Activated CD8-positive, alpha-beta T cell treated with anti-CD3 and anti-CD28 coated beads, Interleukin-2, amount 10 ng/mL, durations not matched to agents 7 days and 5 days (primary cell): ENCODE results near the gene TCF23. TPM values are rescaled to one million over a fixed set of nuclear protein-coding genes. Genes with fewer than 3 reads are reported as not detected.

ENCODE experiments used
- ATAC-seq: fragments of 150-1000 bp; cut with Tn5 transposase; one replicate; pipeline ENCODE4 v1.10.0; 2021; ENCODE audit warnings: moderate library complexity
- CTCF ChIA-PET: fragments of 350-600 bp; sonication (Branson Sonifier 250); formaldehyde crosslinking; loops from one replicate; lab custom pipeline; 2021; ENCODE audit warnings: antibody characterized with exemption; lab: Charles Lee
- POLR2A ChIA-PET: fragments of 350-600 bp; sonication (Branson Sonifier 250); formaldehyde crosslinking; loops from one replicate; lab custom pipeline; 2021; ENCODE audit warnings: antibody characterized with exemption; lab: Charles Lee
- DNase-seq: peaks from one replicate; pipeline ENCODE4 v3.0.0-alpha.2; 2020
- H3K27ac Mint-ChIP-seq: one replicate; pipeline ENCODE4 v1.8.0; 2021; ENCODE audit warnings: mild to moderate bottlenecking, mixed read lengths
- H3K27me3 Mint-ChIP-seq: one replicate; pipeline ENCODE4 v1.8.0; 2021; ENCODE audit warnings: low read depth, mixed read lengths
- H3K36me3 Mint-ChIP-seq: one replicate; pipeline ENCODE4 v1.8.0; 2021; ENCODE audit warnings: low read depth, mixed read lengths
- H3K4me1 Mint-ChIP-seq: one replicate; pipeline ENCODE4 v1.8.0; 2021; ENCODE audit warnings: low read depth, mixed read lengths
- H3K4me3 Mint-ChIP-seq: one replicate; pipeline ENCODE4 v1.8.0; 2021; ENCODE audit warnings: mild to moderate bottlenecking, mixed read lengths
- H3K9me3 Mint-ChIP-seq: one replicate; pipeline ENCODE4 v1.8.0; 2022; ENCODE audit warnings: mixed read lengths; ENCODE audit not compliant: insufficient read depth
- total RNA-seq, 2 experiments: library from RNA; stranded (reverse); gene quantifications; one replicate each; pipeline ENCODE4 v1.2.3, GENCODE V29; 2021

The TCF23 gene
- total RNA-seq, 2 experiments from 2014 or later, result not detected

- peaks cover 29% of the 10 kb centered on the region for H3K4me1 Mint-ChIP-seq
- DNase-seq, result no peak
- H3K36me3 Mint-ChIP-seq, result peaks cover 42% of the 10 kb centered on the region
- no peak for ATAC-seq
- H3K4me3 Mint-ChIP-seq, result no peak overlapping the region
- H3K27ac Mint-ChIP-seq, result no peak overlapping the region
- H3K27me3 Mint-ChIP-seq, result no peaks in the 10 kb centered on the region
- ChIA-PET CTCF (interaction anchor here (1.3 kb wide), 1 partner anchor 148 kb away, joined by 4 read pairs; no protein-coding TSS in a partner anchor), POLR2A (interaction anchor here (3.9 kb wide), 1 partner anchor 8 kb away, joined by 31 read pairs; the partner anchor contains the start of gene ABHD1)
- no peaks in the 10 kb centered on the region for H3K9me3 Mint-ChIP-seq
These were observed 17.4 kb upstream of the TCF23 start for GRCh38 chr2:27131429-27131828.

GRCh38 chr2:27133195-27133875 is 15.5 kb upstream of the TCF23 start:
- no peaks in the 10 kb centered on the region for H3K9me3 Mint-ChIP-seq
- CTCF ChIA-PET, result interaction anchor here (0.8 to 3.1 kb wide), 22 partner anchors 9 to 550 kb away, joined by 3 to 26 read pairs (median 4); partner anchors contain the start of genes ABHD1, AGBL5, ATRAID and CAD
- peaks cover 42% of the 10 kb centered on the region for H3K36me3 Mint-ChIP-seq
- DNase-seq (peak; percentile 46), ATAC-seq (no peak)
- POLR2A ChIA-PET, result interaction anchor here (0.5 to 3.9 kb wide), 6 partner anchors 10 to 173 kb away, joined by 3 to 31 read pairs (median 5); partner anchors contain the start of genes ABHD1, ATRAID and SLC5A6
- peaks cover 29% of the 10 kb centered on the region for H3K4me1 Mint-ChIP-seq
- peak overlapping the region; percentile 94 for H3K4me3 Mint-ChIP-seq
- H3K27me3 Mint-ChIP-seq, result no peaks in the 10 kb centered on the region
- peak overlapping the region; percentile 84 for H3K27ac Mint-ChIP-seq

GRCh38 chr2:27133905-27134780 is 14.7 kb upstream of the TCF23 start, which contains the start of gene PREB:
TSS of gene PREB (minus strand) at chr2:27134636. CDS start at chr2:27134421, 215 bp downstream.
- H3K4me1 Mint-ChIP-seq, result peaks cover 29% of the 10 kb centered on the region
- no peaks in the 10 kb centered on the region for H3K9me3 Mint-ChIP-seq
- peak; percentile 96 for ATAC-seq
- peak within 1 kb of the TSS; percentile 97 for H3K27ac Mint-ChIP-seq
- H3K27me3 Mint-ChIP-seq, result no peaks in the 10 kb centered on the region
- DNase-seq, result peak; percentile 98
- ChIA-PET CTCF (interaction anchor here (0.5 to 3.1 kb wide), 23 partner anchors 10 to 549 kb away, joined by 3 to 26 read pairs (median 4); partner anchors contain the start of genes ABHD1, AGBL5, CAD and KHK), POLR2A (interaction anchor here (0.5 to 3.9 kb wide), 9 partner anchors 11 to 678 kb away, joined by 3 to 31 read pairs (median 3); partner anchors contain the start of genes ABHD1, AGBL5, ATRAID and SLC5A6)
- H3K4me3 Mint-ChIP-seq, result peak within 1 kb of the TSS; percentile 94
- peaks cover 40% of the 10 kb centered on the region for H3K36me3 Mint-ChIP-seq

GRCh38 chr2:27134781-27135477 is 13.9 kb upstream of the TCF23 start:
- Mint-ChIP-seq H3K27me3 (peaks cover 2% of the 10 kb centered on the region), H3K27ac (peak overlapping the region; percentile 97), H3K4me3 (peak overlapping the region; percentile 94), H3K4me1 (peaks cover 29% of the 10 kb centered on the region), H3K9me3 (no peaks in the 10 kb centered on the region), H3K36me3 (peaks cover 33% of the 10 kb centered on the region)
- CTCF ChIA-PET, result interaction anchor here (0.5 to 3.1 kb wide), 11 partner anchors 11 to 548 kb away, joined by 3 to 26 read pairs (median 5); partner anchors contain the start of genes ABHD1, AGBL5 and MPV17
- POLR2A ChIA-PET, result interaction anchor here (0.6 to 3.9 kb wide), 4 partner anchors 11 to 679 kb away, joined by 3 to 31 read pairs (median 3); partner anchors contain the start of genes ABHD1, AGBL5 and TMEM214
- ATAC-seq (no peak), DNase-seq (no peak)

GRCh38 chr2:27135478-27135955 is 13.3 kb upstream of the TCF23 start:
- Mint-ChIP-seq H3K4me1 (peaks cover 29% of the 10 kb centered on the region), H3K27ac (peak overlapping the region; percentile 97), H3K27me3 (peaks cover 3% of the 10 kb centered on the region), H3K9me3 (no peaks in the 10 kb centered on the region), H3K4me3 (peak overlapping the region; percentile 94), H3K36me3 (peaks cover 29% of the 10 kb centered on the region)
- ATAC-seq (no peak), DNase-seq (no peak)
- ChIA-PET CTCF (interaction anchor here (2.0 to 2.6 kb wide), 3 partner anchors 35 to 145 kb away, joined by 6 to 14 read pairs (median 13); partner anchors contain the start of gene AGBL5), POLR2A (interaction anchor here (1.0 kb wide), 1 partner anchor 103 kb away, joined by 3 read pairs; the partner anchor contains the start of gene TMEM214)

GRCh38 chr2:27136751-27137150 is 12.1 kb upstream of the TCF23 start:
- DNase-seq, result no peak
- peaks cover 29% of the 10 kb centered on the region for H3K4me1 Mint-ChIP-seq

GRCh38 chr2:27137322-27137935 is 11.4 kb upstream of the TCF23 start:
- no peaks in the 10 kb centered on the region for H3K9me3 Mint-ChIP-seq
- ATAC-seq (no peak), DNase-seq (no peak)
- peaks cover 16% of the 10 kb centered on the region for H3K36me3 Mint-ChIP-seq
- H3K4me1 Mint-ChIP-seq, result peaks cover 28% of the 10 kb centered on the region
- no peak overlapping the region for H3K27ac Mint-ChIP-seq
- H3K27me3 Mint-ChIP-seq, result peaks cover 6% of the 10 kb centered on the region
- H3K4me3 Mint-ChIP-seq, result no peak overlapping the region
- ChIA-PET POLR2A (interaction anchor here (1.3 kb wide), 1 partner anchor 153 kb away, joined by 3 read pairs; no protein-coding TSS in a partner anchor), CTCF (interaction anchor here (1.1 kb wide), 1 partner anchor 142 kb away, joined by 4 read pairs; no protein-coding TSS in a partner anchor)

More at GRCh38 chr2:27136751-27137150, 12.1 kb upstream of the TCF23 start:
- Mint-ChIP-seq H3K4me3 (no peak overlapping the region), H3K27me3 (peaks cover 3% of the 10 kb centered on the region), H3K27ac (no peak overlapping the region), H3K9me3 (no peaks in the 10 kb centered on the region), H3K36me3 (peaks cover 18% of the 10 kb centered on the region)
- ChIA-PET POLR2A (no interaction called here), CTCF (interaction anchor here (1.1 kb wide), 1 partner anchor 143 kb away, joined by 4 read pairs; no protein-coding TSS in a partner anchor)
- ATAC-seq, result no peak

- no peak overlapping the region for H3K27ac Mint-ChIP-seq
- peaks cover 12% of the 10 kb centered on the region for H3K27me3 Mint-ChIP-seq
- no peak overlapping the region for H3K4me3 Mint-ChIP-seq
- DNase-seq, result no peak
- no peaks in the 10 kb centered on the region for H3K9me3 Mint-ChIP-seq
- H3K4me1 Mint-ChIP-seq, result peaks cover 21% of the 10 kb centered on the region
- ChIA-PET CTCF (no interaction called here), POLR2A (interaction anchor here (1.3 kb wide), 1 partner anchor 154 kb away, joined by 3 read pairs; no protein-coding TSS in a partner anchor)
- ATAC-seq, result no peak
- peaks cover 10% of the 10 kb centered on the region for H3K36me3 Mint-ChIP-seq
These were observed 10.7 kb upstream of the TCF23 start for GRCh38 chr2:27138111-27138510.

- ChIA-PET CTCF (no interaction called here), POLR2A (no interaction called here)
- ATAC-seq, result no peak
- no peak within 1 kb of the TSS for H3K27ac Mint-ChIP-seq
- H3K9me3 Mint-ChIP-seq, result no peaks in the 10 kb centered on the region
- peaks cover 14% of the 10 kb centered on the region for H3K4me1 Mint-ChIP-seq
- H3K4me3 Mint-ChIP-seq, result no peak within 1 kb of the TSS
- DNase-seq, result no peak
- peaks cover 17% of the 10 kb centered on the region for H3K27me3 Mint-ChIP-seq
- H3K36me3 Mint-ChIP-seq, result peaks cover 2% of the 10 kb centered on the region
These were observed 9.5 kb upstream of the TCF23 start, which contains the start of gene PRR30 for GRCh38 chr2:27139310-27139709. TSS of gene PRR30 (minus strand) at chr2:27139410. CDS start at chr2:27138329, 1,081 bp downstream.

GRCh38 chr2:27143285-27143684 is 5.5 kb upstream of the TCF23 start:
- DNase-seq (no peak), ATAC-seq (no peak)
- peaks cover 23% of the 10 kb centered on the region for H3K27me3 Mint-ChIP-seq
- H3K4me3 Mint-ChIP-seq, result no peak overlapping the region
- CTCF ChIA-PET, result no interaction called here
- no peaks in the 10 kb centered on the region for H3K9me3 Mint-ChIP-seq
- POLR2A ChIA-PET, result no interaction called here
- H3K27ac Mint-ChIP-seq, result no peak overlapping the region
- H3K4me1 Mint-ChIP-seq, result no peaks in the 10 kb centered on the region
- no peaks in the 10 kb centered on the region for H3K36me3 Mint-ChIP-seq
